ENCODE results near the gene TLNRD1. TPM values are rescaled to one million over a fixed set of nuclear protein-coding genes. Genes with fewer than 3 reads are reported as not detected.

TLNRD1 gene
- total RNA-seq, 1 experiment from 2014 or later = 31.8 TPM

GRCh38 chr15:81024936-81025335, 24.2 kb downstream of the TLNRD1 start:
- BruUV-seq (replicated peaks) = no TSS peak
- no peak overlapping the region for H3K4me3 Mint-ChIP-seq (ENCODE audit: low read depth, unreplicated experiment)
- no peak for TF ChIP-seq CTCF (IDR thresholded peaks at IDR 0.05; ENCODE audit: unreplicated experiment)
- DNase-seq = no peak
- no peaks in the 10 kb centered on the region for H3K27me3 Mint-ChIP-seq (ENCODE audit: unreplicated experiment)
- CTCF ChIA-PET = no interaction called here
- intact Hi-C loops (cut with micrococcal nuclease; ENCODE audit: unreplicated experiment) = no loop called here
- H3K27ac Mint-ChIP-seq (ENCODE audit: unreplicated experiment) = no peak overlapping the region
- no peaks in the 10 kb centered on the region for H3K36me3 Mint-ChIP-seq (ENCODE audit: insufficient read depth, unreplicated experiment)
- peaks cover 9% of the 10 kb centered on the region for H3K4me1 Mint-ChIP-seq (ENCODE audit: low read depth, unreplicated experiment)
- peaks cover 4% of the 10 kb centered on the region for H3K9me3 Mint-ChIP-seq (ENCODE audit: low read depth, unreplicated experiment)

GRCh38 chr15:81025721-81026370, 25.1 kb downstream of the TLNRD1 start:
- no TSS peak for BruUV-seq (replicated peaks)
- Mint-ChIP-seq H3K9me3 (ENCODE audit: low read depth, unreplicated experiment) (peaks cover 7% of the 10 kb centered on the region), H3K4me1 (ENCODE audit: low read depth, unreplicated experiment) (peaks cover 9% of the 10 kb centered on the region), H3K27me3 (ENCODE audit: unreplicated experiment) (no peaks in the 10 kb centered on the region), H3K4me3 (ENCODE audit: low read depth, unreplicated experiment) (no peak overlapping the region), H3K36me3 (ENCODE audit: insufficient read depth, unreplicated experiment) (no peaks in the 10 kb centered on the region), H3K27ac (ENCODE audit: unreplicated experiment) (no peak overlapping the region)
- no peak for TF ChIP-seq CTCF (IDR thresholded peaks at IDR 0.05; ENCODE audit: unreplicated experiment)
- intact Hi-C loops (cut with micrococcal nuclease; ENCODE audit: unreplicated experiment) = no loop called here
- CTCF ChIA-PET = interaction anchor here (0.6 kb wide), 1 partner anchor 59 kb away, joined by 6 read pairs; no protein-coding TSS in a partner anchor
- DNase-seq = no peak

GRCh38 chr15:81026836-81027599, 26.3 kb downstream of the TLNRD1 start:
- Mint-ChIP-seq H3K27me3 (ENCODE audit: unreplicated experiment) (no peaks in the 10 kb centered on the region), H3K36me3 (ENCODE audit: insufficient read depth, unreplicated experiment) (no peaks in the 10 kb centered on the region), H3K4me3 (ENCODE audit: low read depth, unreplicated experiment) (no peak overlapping the region), H3K9me3 (ENCODE audit: low read depth, unreplicated experiment) (peaks cover 7% of the 10 kb centered on the region), H3K27ac (ENCODE audit: unreplicated experiment) (no peak overlapping the region), H3K4me1 (ENCODE audit: low read depth, unreplicated experiment) (peaks cover 9% of the 10 kb centered on the region)
- TF ChIP-seq CTCF (IDR thresholded peaks at IDR 0.05; ENCODE audit: unreplicated experiment) = no peak
- CTCF ChIA-PET = no interaction called here
- no TSS peak for BruUV-seq (replicated peaks)
- intact Hi-C loops (cut with micrococcal nuclease; ENCODE audit: unreplicated experiment) = no loop called here
- DNase-seq = no peak

- DNase-seq = peak; percentile 8
- Mint-ChIP-seq H3K4me3 (ENCODE audit: low read depth, unreplicated experiment) (no peak overlapping the region), H3K36me3 (ENCODE audit: insufficient read depth, unreplicated experiment) (no peaks in the 10 kb centered on the region), H3K9me3 (ENCODE audit: low read depth, unreplicated experiment) (peaks cover 7% of the 10 kb centered on the region), H3K27ac (ENCODE audit: unreplicated experiment) (no peak overlapping the region), H3K4me1 (ENCODE audit: low read depth, unreplicated experiment) (peaks cover 9% of the 10 kb centered on the region), H3K27me3 (ENCODE audit: unreplicated experiment) (no peaks in the 10 kb centered on the region)
- BruUV-seq (replicated peaks) = no TSS peak
- CTCF ChIA-PET = interaction anchor here (0.7 kb wide), 1 partner anchor 237 kb away, joined by 3 read pairs; no protein-coding TSS in a partner anchor
- no peak for TF ChIP-seq CTCF (IDR thresholded peaks at IDR 0.05; ENCODE audit: unreplicated experiment)
- intact Hi-C loops (cut with micrococcal nuclease; ENCODE audit: unreplicated experiment) = no loop called here
Measured at GRCh38 chr15:81029414-81030300, 28.9 kb downstream of the TLNRD1 start.

Data from Calu3 (cell line).